ENCODE results near the gene RNF220. TPM values are rescaled to one million over a fixed set of nuclear protein-coding genes. Genes with fewer than 3 reads are reported as not detected.

Gene RNF220
- total RNA-seq, 6 donors from 2014 or later: 77.7 to 114 (median 91.1) TPM

- Histone ChIP-seq H3K27me3 (no peaks in the 10 kb centered on the region), H3K4me1 (peaks cover 0 to 8% (median 6%) of the 10 kb centered on the region in 4 donors), H3K36me3 (peaks cover 4 to 35% (median 21%) of the 10 kb centered on the region in 4 donors), H3K27ac (no peak overlapping the region), H3K9me3 (no peaks in the 10 kb centered on the region), H3K4me3 (no peak overlapping the region)
- DNase-seq (peak in 1 of 2 donors; percentile 61), ATAC-seq (ENCODE audit: low FRiP score in 2 of 2) (peak in 1 of 2 donors; percentile 28)
- 71 to 79% methylated on average over 4 to 5 of the region's 5 CpGs for WGBS, 2 donors
- TF ChIP-seq POLR2A (IDR thresholded peaks at IDR 0.05): no peak
- TF ChIP-seq CTCF (IDR thresholded peaks at IDR 0.05): peak; percentile 32 to 55 (median 44)
These were observed 250.6 kb downstream of the RNF220 start for GRCh38 chr1:44655609-44656008.

- DNase-seq: no peak
- 85 to 100% methylated on average over 4 of the region's 4 CpGs for WGBS, 2 donors
- no peak for TF ChIP-seq POLR2A (IDR thresholded peaks at IDR 0.05)
- no peak for TF ChIP-seq POLR2AphosphoS5 (IDR thresholded peaks at IDR 0.05)
- no peak for TF ChIP-seq CTCF (IDR thresholded peaks at IDR 0.05)
- no peak for TF ChIP-seq EP300 (IDR thresholded peaks at IDR 0.05)
- H3K27ac ChIP-seq: no peak overlapping the region
- ATAC-seq (ENCODE audit: low FRiP score in 2 of 2): no peak
- no peaks in the 10 kb centered on the region for H3K27me3 ChIP-seq
- no peaks in the 10 kb centered on the region for H3K9me3 ChIP-seq
- H3K4me3 ChIP-seq: no peak overlapping the region
- H3K4me1 ChIP-seq: peaks cover 0 to 8% (median 6%) of the 10 kb centered on the region in 4 donors
- peaks cover 0 to 15% (median 6%) of the 10 kb centered on the region in 4 donors for H3K36me3 ChIP-seq
These were observed 254.5 kb downstream of the RNF220 start for GRCh38 chr1:44659566-44659965.

GRCh38 chr1:44660176-44660575, 255.1 kb downstream of the RNF220 start:
- no peaks in the 10 kb centered on the region for H3K27me3 ChIP-seq
- WGBS, 2 donors: 32 to 50% methylated on average over 5 to 8 of the region's 9 CpGs
- DNase-seq: peak; percentile 68 to 78
- peaks cover 0 to 8% (median 6%) of the 10 kb centered on the region in 4 donors for H3K4me1 ChIP-seq
- H3K36me3 ChIP-seq: peaks cover 0 to 9% (median 3%) of the 10 kb centered on the region in 4 donors
- H3K9me3 ChIP-seq: no peaks in the 10 kb centered on the region
- no peak overlapping the region for H3K4me3 ChIP-seq
- no peak for ATAC-seq (ENCODE audit: low FRiP score in 2 of 2)
- H3K27ac ChIP-seq: no peak overlapping the region
- TF ChIP-seq POLR2A (IDR thresholded peaks at IDR 0.05): no peak
- no peak for TF ChIP-seq POLR2AphosphoS5 (IDR thresholded peaks at IDR 0.05)
- no peak for TF ChIP-seq CTCF (IDR thresholded peaks at IDR 0.05)
- no peak for TF ChIP-seq EP300 (IDR thresholded peaks at IDR 0.05)

- DNase-seq: peak in 1 of 2 donors; percentile 50
- Histone ChIP-seq H3K4me3 (no peak overlapping the region), H3K9me3 (no peaks in the 10 kb centered on the region), H3K36me3 (peaks cover 0 to 9% (median 1%) of the 10 kb centered on the region in 4 donors), H3K27ac (no peak overlapping the region), H3K4me1 (peaks cover 0 to 8% (median 6%) of the 10 kb centered on the region in 4 donors), H3K27me3 (no peaks in the 10 kb centered on the region)
- 55 to 71% methylated on average over 10 to 15 of the region's 15 CpGs for WGBS, 2 donors
- ATAC-seq (ENCODE audit: low FRiP score in 2 of 2): no peak
- TF ChIP-seq POLR2AphosphoS5 (IDR thresholded peaks at IDR 0.05): no peak
- no peak for TF ChIP-seq POLR2A (IDR thresholded peaks at IDR 0.05)
- TF ChIP-seq CTCF (IDR thresholded peaks at IDR 0.05): no peak
- no peak for TF ChIP-seq EP300 (IDR thresholded peaks at IDR 0.05)
These were observed 257.0 kb downstream of the RNF220 start for GRCh38 chr1:44661781-44662682.
